ENCODE results near the gene KIF24.

DNA sequence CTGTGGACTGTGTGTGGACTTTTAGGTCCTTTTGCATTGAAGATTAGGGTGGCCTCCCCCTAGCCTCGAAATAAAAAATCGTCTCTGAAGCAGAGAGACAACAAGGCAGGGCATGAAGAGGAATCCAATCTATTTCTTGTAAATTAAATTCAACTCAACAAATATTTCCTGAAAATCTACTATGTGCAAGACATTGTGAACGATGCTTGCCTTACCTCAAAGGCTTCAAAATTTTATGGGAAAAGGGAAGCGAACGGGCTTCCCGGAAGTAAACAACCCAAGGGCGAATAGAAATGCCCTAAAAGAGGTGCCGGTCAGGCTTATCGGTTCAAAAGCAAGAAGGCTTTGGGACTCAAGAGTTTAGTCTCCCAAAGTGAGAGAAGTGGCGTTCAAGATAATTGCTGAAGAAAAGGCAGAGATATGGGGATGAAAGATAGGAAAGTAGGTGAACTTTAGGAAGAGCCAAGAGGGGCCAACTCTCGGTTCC is 525 bp downstream of the KIF24 start:
- TF ChIP-seq, protein P1, sequence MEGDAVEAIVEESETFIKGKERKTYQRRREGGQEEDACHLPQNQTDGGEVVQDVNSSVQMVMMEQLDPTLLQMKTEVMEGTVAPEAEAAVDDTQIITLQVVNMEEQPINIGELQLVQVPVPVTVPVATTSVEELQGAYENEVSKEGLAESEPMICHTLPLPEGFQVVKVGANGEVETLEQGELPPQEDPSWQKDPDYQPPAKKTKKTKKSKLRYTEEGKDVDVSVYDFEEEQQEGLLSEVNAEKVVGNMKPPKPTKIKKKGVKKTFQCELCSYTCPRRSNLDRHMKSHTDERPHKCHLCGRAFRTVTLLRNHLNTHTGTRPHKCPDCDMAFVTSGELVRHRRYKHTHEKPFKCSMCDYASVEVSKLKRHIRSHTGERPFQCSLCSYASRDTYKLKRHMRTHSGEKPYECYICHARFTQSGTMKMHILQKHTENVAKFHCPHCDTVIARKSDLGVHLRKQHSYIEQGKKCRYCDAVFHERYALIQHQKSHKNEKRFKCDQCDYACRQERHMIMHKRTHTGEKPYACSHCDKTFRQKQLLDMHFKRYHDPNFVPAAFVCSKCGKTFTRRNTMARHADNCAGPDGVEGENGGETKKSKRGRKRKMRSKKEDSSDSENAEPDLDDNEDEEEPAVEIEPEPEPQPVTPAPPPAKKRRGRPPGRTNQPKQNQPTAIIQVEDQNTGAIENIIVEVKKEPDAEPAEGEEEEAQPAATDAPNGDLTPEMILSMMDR (IDR thresholded peaks at IDR 0.05 in 4 of 5, conservative IDR thresholded peaks at IDR 0.05 in 1 of 5) = no peak
- TF ChIP-seq POLR2A (IDR thresholded peaks at IDR 0.05) = no peak
